Measurements from ENCODE around the gene IQGAP2. TPM values are rescaled to one million over a fixed set of nuclear protein-coding genes. Genes with fewer than 3 reads are reported as not detected.

The IQGAP2 gene
- total and polyA plus RNA-seq, 9 of the 15 experiments (the other 6 are each of a cell fraction or from before 2014, with no cell fraction given) = 8.7 to 23.2 (median 17.4) TPM

GRCh38 chr5:76363352-76364225, 39.5 kb upstream of the IQGAP2 start (continued):
- TF ChIP-seq ZNF740 (CRISPR knock-in tag; IDR thresholded peaks at IDR 0.05) = peak; percentile 97
- TF ChIP-seq ZNF740 (tag; IDR thresholded peaks at IDR 0.05) = peak in 1 of 2 experiments; percentile 91; a peak in 2 of 4 replicates
- TF ChIP-seq TCF3 (CRISPR knock-in tag; IDR thresholded peaks at IDR 0.05) = peak; percentile 94
- TF ChIP-seq ZNF318 (IDR thresholded peaks at IDR 0.05; ENCODE audit: borderline replicate concordance in 1 of 2, low read depth in 1 of 2) = peak in 1 of 2 experiments; percentile 18; a peak in 1 of 4 replicates
- peak in 1 of 3 experiments; percentile 15 for TF ChIP-seq YY1 (IDR thresholded peaks at IDR 0.05; ENCODE audit: borderline replicate concordance in 1 of 3, control insufficient read depth in 1 of 3, extremely low read depth in 1 of 3, insufficient read depth in 3 of 3, insufficient read length in 1 of 3, insufficient replicate concordance in 2 of 3, low read depth in 1 of 3, low read length in 2 of 3)
- no peak for TF ChIP-seq CHD4 (IDR thresholded peaks at IDR 0.05; ENCODE audit: insufficient read depth, insufficient replicate concordance, low read depth, low read length, poor library complexity, severe bottlenecking)
- TF ChIP-seq PHB2 (IDR thresholded peaks at IDR 0.05; ENCODE audit: low read depth) = 0 out of 2 replicates have a peak, but pooled peaks have one; percentile 49
- no peak for TF ChIP-seq MCM5 (IDR thresholded peaks at IDR 0.05; ENCODE audit: low read depth)
- TF ChIP-seq, protein P1, sequence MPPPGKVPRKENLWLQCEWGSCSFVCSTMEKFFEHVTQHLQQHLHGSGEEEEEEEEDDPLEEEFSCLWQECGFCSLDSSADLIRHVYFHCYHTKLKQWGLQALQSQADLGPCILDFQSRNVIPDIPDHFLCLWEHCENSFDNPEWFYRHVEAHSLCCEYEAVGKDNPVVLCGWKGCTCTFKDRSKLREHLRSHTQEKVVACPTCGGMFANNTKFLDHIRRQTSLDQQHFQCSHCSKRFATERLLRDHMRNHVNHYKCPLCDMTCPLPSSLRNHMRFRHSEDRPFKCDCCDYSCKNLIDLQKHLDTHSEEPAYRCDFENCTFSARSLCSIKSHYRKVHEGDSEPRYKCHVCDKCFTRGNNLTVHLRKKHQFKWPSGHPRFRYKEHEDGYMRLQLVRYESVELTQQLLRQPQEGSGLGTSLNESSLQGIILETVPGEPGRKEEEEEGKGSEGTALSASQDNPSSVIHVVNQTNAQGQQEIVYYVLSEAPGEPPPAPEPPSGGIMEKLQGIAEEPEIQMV (tag; conservative IDR thresholded peaks at IDR 0.05; ENCODE audit: low read depth) = no peak
